K562 (cell line): Measurements from ENCODE around the gene CDCA3. TPM values are rescaled to one million over a fixed set of nuclear protein-coding genes. Genes with fewer than 3 reads are reported as not detected.

Experiments
- ATAC-seq: fragments of 200-7000 bp; cut with Tn5 transposase; 3 replicates; pipeline ENCODE4 v1.9.1; 2020; ENCODE audit warnings: moderate library complexity
- BruUV-seq: library from RNA; stranded (reverse); fragments of 400-500 nt; replicated peaks from 2 replicates; lab custom pipeline; 2021; lab: Mats Ljungman, UMichigan
- CTCF ChIA-PET: fragments of 300-600 bp; formaldehyde crosslinking; extraction: SDS; loops from one replicate; lab custom pipeline; 2021; ENCODE audit warnings: low intra/inter-chr PET ratio; lab: Yijun Ruan, JAX
- POLR2A ChIA-PET: fragments of 300-600, 350-650 bp; sonication (Branson Sonifier 250); formaldehyde crosslinking; extraction: SDS; loops from one replicate; lab custom pipeline; 2021; ENCODE audit warnings: antibody characterized with exemption, inconsistent platforms; lab: Yijun Ruan, JAX
- DNase-seq, 4 experiments: peaks; one replicate each; pipeline versions ENCODE4 v3.0.0 to v3.0.0-alpha.2; 2011 to 2018; ENCODE audit warnings: low spot score in 3 of 4, mixed read lengths in 3 of 4; ENCODE audit errors: extremely low read depth in 1 of 4
- FAIRE-seq: peaks from 2 replicates; lab custom pipeline; 2011; peaks lifted over from hg19 to GRCh38; lab: Jason Lieb, UNC
- H2AFZ ChIP-seq: 2 replicates; pipeline ENCODE4 v1.6.0; 2011; ENCODE audit warnings: low read depth, low read length, control low read depth, inconsistent platforms
- H3K27ac ChIP-seq: fragments of 200-600 bp; 3 replicates; pipeline ENCODE4 v1.8.0; 2011; ENCODE audit warnings: low read depth, mild to moderate bottlenecking, control low read depth, inconsistent platforms, low read length, moderate library complexity, mixed read lengths; ENCODE audit errors: extremely low read depth
- H3K27me3 ChIP-seq, 2 experiments: fragments of 300-600 bp in 1 of 2; 2 replicates in 1 of 2; 3 replicates in 1 of 2; pipeline versions ENCODE4 v1.6.0 to v1.8.0; 2011; ENCODE audit warnings: inconsistent platforms in 2 of 2, low read length in 2 of 2, mild to moderate bottlenecking in 1 of 2, mixed read lengths in 1 of 2, moderate library complexity in 1 of 2; ENCODE audit not compliant: control insufficient read depth in 2 of 2, insufficient read depth in 2 of 2
- H3K36me3 ChIP-seq: fragments of 300-600 bp; 3 replicates; pipeline ENCODE4 v1.8.0; 2011; ENCODE audit warnings: mild to moderate bottlenecking, low read length, inconsistent platforms; ENCODE audit not compliant: control insufficient read depth, insufficient read depth
- H3K4me1 ChIP-seq, 2 experiments: fragments of 200-600 bp in 1 of 2; replicated peaks in 1 of 2; 2 replicates in 1 of 2; 3 replicates in 1 of 2; pipeline versions ENCODE4 v1.5.1 to v1.8.0; 2011; ENCODE audit warnings: inconsistent platforms in 2 of 2, low read length in 2 of 2, mild to moderate bottlenecking in 1 of 2, mixed read lengths in 1 of 2, moderate library complexity in 1 of 2; ENCODE audit not compliant: control insufficient read depth in 2 of 2, insufficient read depth in 2 of 2
- H3K4me2 ChIP-seq: 2 replicates; pipeline ENCODE4 v1.6.1; 2011; ENCODE audit warnings: low read length, control low read depth, inconsistent platforms, mixed read lengths; ENCODE audit not compliant: insufficient read depth
- H3K4me3 ChIP-seq: fragments of 200-600 bp; sonication (generic), shearing (Covaris generic); 2 replicates; pipeline ENCODE4 v1.5.1; 2016; ENCODE audit warnings: control low read depth, inconsistent platforms
- H3K79me2 ChIP-seq: fragments of 200-600 bp; 3 replicates; pipeline ENCODE4 v1.8.0; 2011; ENCODE audit warnings: low read length, inconsistent platforms; ENCODE audit not compliant: control insufficient read depth, insufficient read depth
- H3K9ac ChIP-seq, 2 experiments: 2 replicates each; pipeline versions ENCODE4 v1.6.0 to v1.6.1; 2011; ENCODE audit warnings: low read depth in 2 of 2, low read length in 2 of 2, control low read depth in 1 of 2, inconsistent platforms in 1 of 2, mild to moderate bottlenecking in 1 of 2, mixed read lengths in 1 of 2; ENCODE audit not compliant: insufficient read depth in 1 of 2
- H3K9me1 ChIP-seq: one replicate; pipeline ENCODE4 v1.6.0; 2011; ENCODE audit warnings: inconsistent platforms, mild to moderate bottlenecking, low read length, moderate library complexity; ENCODE audit not compliant: control insufficient read depth, insufficient read depth
- H3K9me3 ChIP-seq: replicated peaks from 2 replicates; pipeline ENCODE4 v1.5.1; 2011; ENCODE audit warnings: low read depth, low read length, inconsistent platforms; ENCODE audit not compliant: control insufficient read depth, insufficient read depth
- H4K20me1 ChIP-seq: replicated peaks from 2 replicates; pipeline ENCODE4 v1.6.1; 2011; ENCODE audit warnings: low read length, inconsistent platforms, mixed read lengths; ENCODE audit not compliant: control insufficient read depth, insufficient read depth
- ERF ChIP-seq: fragments of 450-650 bp; formaldehyde crosslinking; IDR thresholded peaks from 2 replicates; pipeline ENCODE4 v1.4.0; 2020; ENCODE audit warnings: mild to moderate bottlenecking, mixed read lengths
- TCFL5 ChIP-seq: fragments of 250-450 bp; sonication (Bioruptor Pico); conservative IDR thresholded peaks from 2 replicates; pipeline ENCODE4 v1.6.1; 2021; ENCODE audit warnings: mild to moderate bottlenecking, moderate library complexity, matching md5 sums
- TSHZ1 ChIP-seq: fragments of 250-450 bp; sonication (Bioruptor Pico); IDR thresholded peaks from 2 replicates; pipeline ENCODE4 v1.4.0; 2020; ENCODE audit warnings: mild to moderate bottlenecking, moderate library complexity
- ZNF277 ChIP-seq: fragments of 250-450 bp; sonication (Bioruptor Pico); IDR thresholded peaks from 2 replicates; pipeline ENCODE4 v1.8.0; 2022; ENCODE audit warnings: inconsistent platforms, mild to moderate bottlenecking, moderate library complexity, borderline replicate concordance
- WGBS: fragments of 100-300 bp; shearing (Covaris generic); methylation state at CpG from one replicate; pipeline ENCODE4 v1.1.6; 2016; ENCODE audit warnings: low coverage, mixed read lengths; ENCODE audit not compliant: insufficient coverage; ENCODE audit errors: missing lambda C conversion rate; 5-methylcytosine and 5-hydroxymethylcytosine counted together
- in situ Hi-C: fragments of 300-500 bp; cut with MboI; formaldehyde crosslinking; loops from 4 replicates; pipeline ENCODE4 v1.15.0; 2018; ENCODE audit warnings: inconsistent platforms, mixed read lengths
- intact Hi-C: fragments of 100-400 bp; cut with micrococcal nuclease; formaldehyde crosslinking; loops from 2 replicates; pipeline ENCODE4 v1.14.2; 2022
- polyA plus RNA-seq, 8 experiments: library from polyadenylated mRNA; depleted of rRNA in 4 of 8; stranded (reverse) in 5 of 8; unstranded in 3 of 8; fragments of >200 nt; fragmentation: Nextera tagmentation in 2 of 8; fragmentation: Illumina TruSeq in 1 of 8; extraction: Ambion mirVana in 2 of 8; extraction: Trizol in 1 of 8; gene quantifications; 2 replicates each; pipeline versions ENCODE4 v1.2.1 to v1.2.3, GENCODE V29; 2011 to 2014; ENCODE audit warnings: inconsistent platforms in 1 of 8, missing spikeins in 1 of 8
- total RNA-seq, 7 experiments: library from RNA; depleted of rRNA in 6 of 7; stranded (reverse); fragments of >200 nt in 6 of 7; fragmentation: Illumina TruSeq in 2 of 7; extraction: Trizol in 2 of 7; gene quantifications; 2 replicates each; pipeline versions ENCODE4 v1.2.1 to v1.2.3, GENCODE V29; 2011 to 2021; ENCODE audit warnings: low replicate concordance in 1 of 7
- TF ChIP-seq, protein P1 (sequence below): fragments of 450-650 bp; formaldehyde crosslinking; IDR thresholded peaks from 2 replicates; pipeline ENCODE4 v1.4.0; 2020; ENCODE audit warnings: mild to moderate bottlenecking, mixed read lengths
- TF ChIP-seq, protein P2 (sequence below): sonication (generic); formaldehyde crosslinking; IDR thresholded peaks from 2 replicates; pipeline ENCODE4 v1.8.0; 2023; ENCODE audit warnings: mild to moderate bottlenecking, missing genetic modification reagents

The CDCA3 gene
- total and polyA plus RNA-seq, 9 of the 15 experiments (the other 6 are each of a cell fraction or from before 2014, with no cell fraction given) = 24.2 to 80.8 (median 55.1) TPM

- Histone ChIP-seq H3K9me1 (no peaks in the 10 kb centered on the region), H3K4me2 (no peak overlapping the region), H4K20me1 (no peaks in the 10 kb centered on the region; the same call in 1 of the 2 replicates), H3K4me1 (peaks cover 1 to 29% of the 10 kb centered on the region in 2 experiments; a peak in 4 of 5 replicates), H3K36me3 (peaks cover 70% of the 10 kb centered on the region; the same call in 2 of the 3 replicates), H3K27me3 (no peaks in the 10 kb centered on the region), H3K9me3 (no peaks in the 10 kb centered on the region), H2AFZ (no peak overlapping the region), H3K9ac (no peak overlapping the region), H3K79me2 (peaks cover 4% of the 10 kb centered on the region; the same call in 1 of the 3 replicates), H3K27ac (no peak overlapping the region), H3K4me3 (no peak overlapping the region)
- TF ChIP-seq ZNF277 (CRISPR knock-in tag) = no peak
- TF ChIP-seq, protein P1, sequence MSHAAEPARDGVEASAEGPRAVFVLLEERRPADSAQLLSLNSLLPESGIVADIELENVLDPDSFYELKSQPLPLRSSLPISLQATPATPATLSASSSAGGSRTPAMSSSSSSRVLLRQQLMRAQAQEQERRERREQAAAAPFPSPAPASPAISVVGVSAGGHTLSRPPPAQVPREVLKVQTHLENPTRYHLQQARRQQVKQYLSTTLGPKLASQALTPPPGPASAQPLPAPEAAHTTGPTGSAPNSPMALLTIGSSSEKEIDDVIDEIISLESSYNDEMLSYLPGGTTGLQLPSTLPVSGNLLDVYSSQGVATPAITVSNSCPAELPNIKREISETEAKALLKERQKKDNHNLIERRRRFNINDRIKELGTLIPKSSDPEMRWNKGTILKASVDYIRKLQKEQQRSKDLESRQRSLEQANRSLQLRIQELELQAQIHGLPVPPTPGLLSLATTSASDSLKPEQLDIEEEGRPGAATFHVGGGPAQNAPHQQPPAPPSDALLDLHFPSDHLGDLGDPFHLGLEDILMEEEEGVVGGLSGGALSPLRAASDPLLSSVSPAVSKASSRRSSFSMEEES (CRISPR knock-in tag) = no peak
- TF ChIP-seq TCFL5 (CRISPR knock-in tag) = no peak
- TF ChIP-seq, protein P2, sequence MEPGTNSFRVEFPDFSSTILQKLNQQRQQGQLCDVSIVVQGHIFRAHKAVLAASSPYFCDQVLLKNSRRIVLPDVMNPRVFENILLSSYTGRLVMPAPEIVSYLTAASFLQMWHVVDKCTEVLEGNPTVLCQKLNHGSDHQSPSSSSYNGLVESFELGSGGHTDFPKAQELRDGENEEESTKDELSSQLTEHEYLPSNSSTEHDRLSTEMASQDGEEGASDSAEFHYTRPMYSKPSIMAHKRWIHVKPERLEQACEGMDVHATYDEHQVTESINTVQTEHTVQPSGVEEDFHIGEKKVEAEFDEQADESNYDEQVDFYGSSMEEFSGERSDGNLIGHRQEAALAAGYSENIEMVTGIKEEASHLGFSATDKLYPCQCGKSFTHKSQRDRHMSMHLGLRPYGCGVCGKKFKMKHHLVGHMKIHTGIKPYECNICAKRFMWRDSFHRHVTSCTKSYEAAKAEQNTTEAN = no peak
- TF ChIP-seq ERF (CRISPR knock-in tag) = no peak
- no peak for TF ChIP-seq TSHZ1
- CTCF ChIA-PET = no interaction called here
- WGBS = 61% methylated on average over 5 of the region's 5 CpGs
- intact Hi-C loops (no loop called here), in situ Hi-C loops (no loop called here)
- FAIRE-seq (no peak), ATAC-seq (0 out of 3 replicates have a peak, but pooled peaks have one; percentile 45), DNase-seq (no peak)
- BruUV-seq = no TSS peak
- POLR2A ChIA-PET = interaction anchor here (0.6 to 3.9 kb wide), 9 partner anchors 9 to 111 kb away, joined by 3 to 24 read pairs (median 3); partner anchors contain the start of genes COPS7A, SPSB2, TPI1 and USP5
Observed at GRCh38 chr12:6834873-6835272, 16.2 kb downstream of the CDCA3 start.
